Measurements from ENCODE around the gene CSTF3. TPM values are rescaled to one million over a fixed set of nuclear protein-coding genes. Genes with fewer than 3 reads are reported as not detected.

CSTF3 gene
- polyA plus RNA-seq, 1 donor (not counting 4 experiments of a cell fraction or from before 2014, with no cell fraction given): 41.1 TPM

- dilution Hi-C loops (cut with MboI; ENCODE audit: extremely low pct_ligation_motif_present, low sequenced_read_pairs): no loop called here
Observed at GRCh38 chr11:33151399-33151798, 9.9 kb downstream of the CSTF3 start.

GRCh38 chr11:33147559-33147958, 13.7 kb downstream of the CSTF3 start:
- no peak for FAIRE-seq
- no peak overlapping the region for H3K4me2 ChIP-seq (ENCODE audit: control insufficient read depth, extremely low read depth, insufficient read depth, low read depth, low read length)
- DNase-seq (ENCODE audit: low read depth, low spot score): no peak

More at GRCh38 chr11:33151399-33151798, 9.9 kb downstream of the CSTF3 start:
- H3K4me1 ChIP-seq (ENCODE audit: control insufficient read depth, extremely low read depth, insufficient read depth, low read length): peaks cover 5% of the 10 kb centered on the region
- FAIRE-seq (no peak), DNase-seq (ENCODE audit: low read depth, low spot score) (no peak)
- H3K4me2 ChIP-seq (ENCODE audit: control insufficient read depth, extremely low read depth, insufficient read depth, low read depth, low read length): no peak overlapping the region
- no peaks in the 10 kb centered on the region for H3K9me1 ChIP-seq (ENCODE audit: control insufficient read depth, extremely low read depth, insufficient read depth, low read length)
- no peak overlapping the region for H3K4me3 ChIP-seq (ENCODE audit: control insufficient read depth in 2 of 3, extremely low read depth in 1 of 3, insufficient read depth in 2 of 3, low read depth in 1 of 3, low read length in 3 of 3)
- no peak overlapping the region for H3K27ac ChIP-seq (ENCODE audit: control insufficient read depth, insufficient read depth, low read length)
- H4K20me1 ChIP-seq (ENCODE audit: control insufficient read depth, extremely low read depth, insufficient read depth, low read length): peaks cover 25% of the 10 kb centered on the region
- no peak overlapping the region for H3K9ac ChIP-seq (ENCODE audit: control insufficient read depth, extremely low read depth, insufficient read depth, low read length)
- TF ChIP-seq EZH2 (IDR thresholded peaks at IDR 0.05; ENCODE audit: low read length) (no peak), CTCF (optimal IDR thresholded peaks at IDR 0.05 in 1 of 3, IDR thresholded peaks at IDR 0.05 in 1 of 3, conservative IDR thresholded peaks at IDR 0.05 in 1 of 3; ENCODE audit: extremely low read depth in 1 of 3, insufficient read depth in 2 of 3, low read length in 3 of 3) (no peak)
- no peak overlapping the region for H2AFZ ChIP-seq (ENCODE audit: control insufficient read depth, low read length)
- H3K36me3 ChIP-seq (ENCODE audit: control insufficient read depth in 2 of 2, extremely low read depth in 1 of 2, insufficient read depth in 2 of 2, low read length in 2 of 2): peaks cover 2 to 13% of the 10 kb centered on the region in 2 experiments
- H3K9me3 ChIP-seq (ENCODE audit: control insufficient read depth, low read depth, low read length): no peaks in the 10 kb centered on the region
- peaks cover 98% of the 10 kb centered on the region for H3K79me2 ChIP-seq (ENCODE audit: control insufficient read depth, insufficient read depth, low read length)
- H3K27me3 ChIP-seq (ENCODE audit: control insufficient read depth, extremely low read depth, insufficient read depth, low read length): no peaks in the 10 kb centered on the region

More at GRCh38 chr11:33147559-33147958, 13.7 kb downstream of the CSTF3 start:
- no peaks in the 10 kb centered on the region for H3K9me1 ChIP-seq (ENCODE audit: control insufficient read depth, extremely low read depth, insufficient read depth, low read length)
- TF ChIP-seq EZH2 (IDR thresholded peaks at IDR 0.05; ENCODE audit: low read length) (no peak), CTCF (optimal IDR thresholded peaks at IDR 0.05 in 1 of 3, IDR thresholded peaks at IDR 0.05 in 1 of 3, conservative IDR thresholded peaks at IDR 0.05 in 1 of 3; ENCODE audit: extremely low read depth in 1 of 3, insufficient read depth in 2 of 3, low read length in 3 of 3) (no peak)
- H3K4me3 ChIP-seq (ENCODE audit: control insufficient read depth in 2 of 3, extremely low read depth in 1 of 3, insufficient read depth in 2 of 3, low read depth in 1 of 3, low read length in 3 of 3): no peak overlapping the region
- peaks cover 35% of the 10 kb centered on the region for H4K20me1 ChIP-seq (ENCODE audit: control insufficient read depth, extremely low read depth, insufficient read depth, low read length)
- no peaks in the 10 kb centered on the region for H3K27me3 ChIP-seq (ENCODE audit: control insufficient read depth, extremely low read depth, insufficient read depth, low read length)
- H3K9me3 ChIP-seq (ENCODE audit: control insufficient read depth, low read depth, low read length): no peaks in the 10 kb centered on the region
- no peak overlapping the region for H3K9ac ChIP-seq (ENCODE audit: control insufficient read depth, extremely low read depth, insufficient read depth, low read length)
- no peak overlapping the region for H3K27ac ChIP-seq (ENCODE audit: control insufficient read depth, insufficient read depth, low read length)
- dilution Hi-C loops (cut with MboI; ENCODE audit: extremely low pct_ligation_motif_present, low sequenced_read_pairs): no loop called here
- no peak overlapping the region for H2AFZ ChIP-seq (ENCODE audit: control insufficient read depth, low read length)
- H3K4me1 ChIP-seq (ENCODE audit: control insufficient read depth, extremely low read depth, insufficient read depth, low read length): peaks cover 5% of the 10 kb centered on the region
- peaks cover 0 to 18% of the 10 kb centered on the region in 2 experiments for H3K36me3 ChIP-seq (ENCODE audit: control insufficient read depth in 2 of 2, extremely low read depth in 1 of 2, insufficient read depth in 2 of 2, low read length in 2 of 2)
- H3K79me2 ChIP-seq (ENCODE audit: control insufficient read depth, insufficient read depth, low read length): peaks cover 98% of the 10 kb centered on the region

Data from keratinocyte (primary cell).